Upper lobe of left lung (tissue), 4 donors: Measurements from ENCODE around the gene CAPN2.

ENCODE experiments used
- CTCF ChIP-seq, 6 experiments: fragments of 450-650 bp in 4 of 6; fragments of 200-600 bp in 2 of 6; sonication (generic) in 2 of 6; IDR thresholded peaks; one replicate each; pipeline ENCODE4 v1.5.1; 2016 to 2019; ENCODE audit warnings: antibody characterized with exemption in 6 of 6
- POLR2A ChIP-seq, 4 donors: fragments of 450-650 bp; IDR thresholded peaks; one replicate each; pipeline ENCODE4 v1.5.1; 2016 to 2017; ENCODE audit warnings: antibody characterized with exemption in 4 of 4, mild to moderate bottlenecking in 2 of 4
- POLR2AphosphoS5 ChIP-seq, 2 donors: sonication (generic); formaldehyde crosslinking; IDR thresholded peaks; one replicate each; pipeline ENCODE4 v1.5.1; 2017; ENCODE audit warnings: antibody characterized with exemption in 2 of 2

GRCh38 chr1:223755432-223755792 is 43.1 kb downstream of the CAPN2 start:
- TF ChIP-seq POLR2A (IDR thresholded peaks at IDR 0.05) (no peak), POLR2AphosphoS5 (IDR thresholded peaks at IDR 0.05) (no peak), CTCF (IDR thresholded peaks at IDR 0.05) (no peak)
